HepG2 (cell line): ENCODE data around the gene CBX2. TPM values are rescaled to one million over a fixed set of nuclear protein-coding genes. Genes with fewer than 3 reads are reported as not detected.

Source experiments
- AGO2 ChIP-seq: fragments of 200-400 bp; formaldehyde crosslinking; optimal IDR thresholded peaks from 2 replicates; pipeline ENCODE3; 2017; ENCODE audit warnings: mild to moderate bottlenecking, low read depth, low read length, moderate library complexity
- ATF7-NPFF ChIP-seq: sonication (generic); formaldehyde crosslinking; IDR thresholded peaks from 2 replicates; pipeline ENCODE4 v1.8.1; 2023; ENCODE audit warnings: mild to moderate bottlenecking, low read depth, missing genetic modification reagents, moderate library complexity
- CC2D1A ChIP-seq: sonication (generic); formaldehyde crosslinking; IDR thresholded peaks from 2 replicates; pipeline ENCODE4 v1.8.1; 2023; ENCODE audit warnings: mild to moderate bottlenecking, missing genetic modification reagents
- CEBPG ChIP-seq: IDR thresholded peaks from 2 replicates; pipeline ENCODE4 v1.6.1; 2016
- FOXM1 ChIP-seq: sonication (generic); formaldehyde crosslinking; IDR thresholded peaks from 2 replicates; pipeline ENCODE4 v1.5.0; 2020; ENCODE audit warnings: missing genetic modification reagents
- HNF4A ChIP-seq: sonication (generic); formaldehyde crosslinking; IDR thresholded peaks from 2 replicates; pipeline ENCODE4 v1.4.0; 2020; ENCODE audit warnings: missing genetic modification reagents
- MBNL3 ChIP-seq: fragments of 250-450 bp; sonication (Bioruptor Pico); conservative IDR thresholded peaks from 2 replicates; pipeline ENCODE4 v1.8.0; 2022; ENCODE audit warnings: mild to moderate bottlenecking, inconsistent platforms
- MZF1 ChIP-seq: sonication (generic); formaldehyde crosslinking; IDR thresholded peaks from 2 replicates; pipeline ENCODE4 v1.8.1; 2023; ENCODE audit warnings: mild to moderate bottlenecking, missing genetic modification reagents, borderline replicate concordance
- NAIF1 ChIP-seq: sonication (generic); formaldehyde crosslinking; IDR thresholded peaks from 2 replicates; pipeline ENCODE4 v1.5.0; 2020; ENCODE audit warnings: mild to moderate bottlenecking, missing genetic modification reagents, borderline replicate concordance
- PHF8 ChIP-seq: sonication (generic); formaldehyde crosslinking; IDR thresholded peaks from 2 replicates; pipeline ENCODE4 v1.5.0; 2020; ENCODE audit warnings: missing genetic modification reagents
- PLRG1 ChIP-seq: fragments of 450-650 bp; conservative IDR thresholded peaks from 2 replicates; pipeline ENCODE4 v1.6.1; 2016
- TBP ChIP-seq: sonication (generic); formaldehyde crosslinking; IDR thresholded peaks from 2 replicates; pipeline ENCODE4 v1.5.0; 2020; ENCODE audit warnings: missing genetic modification reagents
- TCF7L2 ChIP-seq: IDR thresholded peaks from 2 replicates; pipeline ENCODE4 v1.6.1; 2011; ENCODE audit warnings: mild to moderate bottlenecking, low read depth, low read length, moderate library complexity
- TMF1 ChIP-seq: sonication (generic); formaldehyde crosslinking; IDR thresholded peaks from 2 replicates; pipeline ENCODE4 v1.8.1; 2022; ENCODE audit warnings: low read depth, missing genetic modification reagents
- ZFYVE20 ChIP-seq: sonication (generic); formaldehyde crosslinking; IDR thresholded peaks from 2 replicates; pipeline ENCODE4 v1.8.0; 2023; ENCODE audit warnings: low read depth, mild to moderate bottlenecking, moderate library complexity, missing genetic modification reagents, borderline replicate concordance
- ZMAT3 ChIP-seq: sonication (generic); formaldehyde crosslinking; conservative IDR thresholded peaks from 2 replicates; pipeline ENCODE4 v1.7.0; 2021; ENCODE audit warnings: missing genetic modification reagents
- ZNF253 ChIP-seq: sonication (generic); formaldehyde crosslinking; IDR thresholded peaks from 2 replicates; pipeline ENCODE4 v1.8.0; 2022; ENCODE audit warnings: mild to moderate bottlenecking, missing genetic modification reagents, borderline replicate concordance
- ZNF3 ChIP-seq: IDR thresholded peaks from 2 replicates; pipeline ENCODE4 v1.7.0; 2017; ENCODE audit warnings: inconsistent platforms
- ZNF510 ChIP-seq: sonication (generic); formaldehyde crosslinking; IDR thresholded peaks from 2 replicates; pipeline ENCODE4 v1.4.0; 2020; ENCODE audit warnings: low read depth, mild to moderate bottlenecking, missing genetic modification reagents
- ZNF616 ChIP-seq: sonication (generic); formaldehyde crosslinking; IDR thresholded peaks from 2 replicates; pipeline ENCODE4 v1.5.0; 2020; ENCODE audit warnings: low read depth, mild to moderate bottlenecking, missing genetic modification reagents
- ZNF839 ChIP-seq: sonication (generic); formaldehyde crosslinking; IDR thresholded peaks from 2 replicates; pipeline ENCODE4 v1.4.0; 2020; ENCODE audit warnings: missing genetic modification reagents, mild to moderate bottlenecking, borderline replicate concordance
- polyA plus RNA-seq, 8 experiments: library from polyadenylated mRNA; depleted of rRNA in 3 of 8; stranded (reverse) in 7 of 8; unstranded in 1 of 8; fragments of >200 nt; fragmentation: Illumina TruSeq in 4 of 8; extraction: Trizol in 4 of 8; gene quantifications; 2 replicates each; pipeline versions ENCODE4 v1.2.1 to v1.2.3, GENCODE V29; 2011 to 2016; ENCODE audit warnings: low read depth in 4 of 8, missing spikeins in 1 of 8, mixed read lengths in 1 of 8; ENCODE audit not compliant: insufficient read depth in 1 of 8
- total RNA-seq, 5 experiments: library from RNA; depleted of rRNA; stranded (reverse); fragments of >200 nt; fragmentation: Illumina TruSeq; extraction: Trizol; gene quantifications; 2 replicates each; pipeline ENCODE4 v1.2.3, GENCODE V29; 2016; ENCODE audit warnings: low read depth in 1 of 5
- TF ChIP-seq, protein P1 (sequence below): sonication (generic); formaldehyde crosslinking; IDR thresholded peaks from 2 replicates; pipeline ENCODE4 v1.4.0; 2020; ENCODE audit warnings: missing genetic modification reagents
- TF ChIP-seq, protein P2 (sequence below): sonication (generic); formaldehyde crosslinking; IDR thresholded peaks from 2 replicates; pipeline ENCODE4 v1.4.0; 2020; ENCODE audit warnings: missing genetic modification reagents
- TF ChIP-seq, protein P3 (sequence below): sonication (generic); formaldehyde crosslinking; IDR thresholded peaks from 2 replicates; pipeline ENCODE4 v1.4.0; 2020; ENCODE audit warnings: missing genetic modification reagents

Gene CBX2
- total and polyA plus RNA-seq, 2 of the 13 experiments (the other 11 are each of a cell fraction or from before 2014, with no cell fraction given): 14.5 to 31.1 TPM

DNA sequence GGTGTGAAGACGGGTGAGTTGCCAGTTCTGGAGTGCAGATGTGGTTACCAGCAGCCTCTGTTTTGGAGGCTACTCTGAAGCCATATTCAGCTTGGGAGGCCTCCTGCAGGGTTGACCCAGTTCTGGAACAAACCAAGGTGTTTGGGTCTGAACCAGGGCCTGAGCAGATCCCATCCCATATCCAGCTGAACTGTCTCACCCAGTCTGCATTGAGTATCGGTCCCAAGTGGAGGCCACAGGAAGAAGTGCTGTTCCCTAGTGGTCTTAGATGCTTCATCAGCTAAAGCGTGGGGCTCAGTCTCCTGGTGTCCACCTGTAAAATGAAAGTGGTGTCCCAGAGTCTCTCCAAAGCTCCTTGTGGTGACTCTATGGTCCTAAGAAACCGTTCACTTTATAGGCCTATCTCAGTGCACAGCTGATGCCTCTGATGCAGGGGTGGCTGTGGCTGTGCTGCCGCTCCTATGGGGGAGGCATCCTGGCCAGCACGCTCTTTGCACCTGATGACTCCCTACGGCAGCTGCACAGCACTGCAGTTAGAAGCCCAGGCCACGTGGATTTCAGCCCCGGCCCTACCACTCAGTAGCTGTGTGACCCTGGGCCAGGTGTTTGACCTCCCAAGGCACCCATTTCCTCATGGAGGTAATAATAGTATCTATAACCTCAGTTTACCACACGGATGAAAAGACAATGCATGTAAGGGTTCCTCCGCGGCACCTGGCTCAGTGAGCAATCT lies 40.2 kb downstream of the CBX2 start (continued):
- no peak for TF ChIP-seq CEBPG (CRISPR knock-in tag)
- no peak for TF ChIP-seq TMF1 (CRISPR knock-in tag)
- TF ChIP-seq ZNF616: no peak
- TF ChIP-seq, protein P1, sequence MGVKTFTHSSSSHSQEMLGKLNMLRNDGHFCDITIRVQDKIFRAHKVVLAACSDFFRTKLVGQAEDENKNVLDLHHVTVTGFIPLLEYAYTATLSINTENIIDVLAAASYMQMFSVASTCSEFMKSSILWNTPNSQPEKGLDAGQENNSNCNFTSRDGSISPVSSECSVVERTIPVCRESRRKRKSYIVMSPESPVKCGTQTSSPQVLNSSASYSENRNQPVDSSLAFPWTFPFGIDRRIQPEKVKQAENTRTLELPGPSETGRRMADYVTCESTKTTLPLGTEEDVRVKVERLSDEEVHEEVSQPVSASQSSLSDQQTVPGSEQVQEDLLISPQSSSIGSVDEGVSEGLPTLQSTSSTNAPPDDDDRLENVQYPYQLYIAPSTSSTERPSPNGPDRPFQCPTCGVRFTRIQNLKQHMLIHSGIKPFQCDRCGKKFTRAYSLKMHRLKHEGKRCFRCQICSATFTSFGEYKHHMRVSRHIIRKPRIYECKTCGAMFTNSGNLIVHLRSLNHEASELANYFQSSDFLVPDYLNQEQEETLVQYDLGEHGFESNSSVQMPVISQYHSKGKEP (CRISPR knock-in tag): no peak
- TF ChIP-seq ZNF3: no peak
- TF ChIP-seq MBNL3 (CRISPR knock-in tag): no peak
- no peak for TF ChIP-seq TBP
- TF ChIP-seq, protein P2, sequence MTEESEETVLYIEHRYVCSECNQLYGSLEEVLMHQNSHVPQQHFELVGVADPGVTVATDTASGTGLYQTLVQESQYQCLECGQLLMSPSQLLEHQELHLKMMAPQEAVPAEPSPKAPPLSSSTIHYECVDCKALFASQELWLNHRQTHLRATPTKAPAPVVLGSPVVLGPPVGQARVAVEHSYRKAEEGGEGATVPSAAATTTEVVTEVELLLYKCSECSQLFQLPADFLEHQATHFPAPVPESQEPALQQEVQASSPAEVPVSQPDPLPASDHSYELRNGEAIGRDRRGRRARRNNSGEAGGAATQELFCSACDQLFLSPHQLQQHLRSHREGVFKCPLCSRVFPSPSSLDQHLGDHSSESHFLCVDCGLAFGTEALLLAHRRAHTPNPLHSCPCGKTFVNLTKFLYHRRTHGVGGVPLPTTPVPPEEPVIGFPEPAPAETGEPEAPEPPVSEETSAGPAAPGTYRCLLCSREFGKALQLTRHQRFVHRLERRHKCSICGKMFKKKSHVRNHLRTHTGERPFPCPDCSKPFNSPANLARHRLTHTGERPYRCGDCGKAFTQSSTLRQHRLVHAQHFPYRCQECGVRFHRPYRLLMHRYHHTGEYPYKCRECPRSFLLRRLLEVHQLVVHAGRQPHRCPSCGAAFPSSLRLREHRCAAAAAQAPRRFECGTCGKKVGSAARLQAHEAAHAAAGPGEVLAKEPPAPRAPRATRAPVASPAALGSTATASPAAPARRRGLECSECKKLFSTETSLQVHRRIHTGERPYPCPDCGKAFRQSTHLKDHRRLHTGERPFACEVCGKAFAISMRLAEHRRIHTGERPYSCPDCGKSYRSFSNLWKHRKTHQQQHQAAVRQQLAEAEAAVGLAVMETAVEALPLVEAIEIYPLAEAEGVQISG (CRISPR knock-in tag): 0 out of 2 replicates have a peak, but pooled peaks have one; percentile 19
- no peak for TF ChIP-seq PHF8
- TF ChIP-seq FOXM1 (CRISPR knock-in tag): no peak
- no peak for TF ChIP-seq PLRG1
- no peak for TF ChIP-seq ZNF510 (CRISPR knock-in tag)
- TF ChIP-seq ZNF839: no peak; the same call in 1 of the 2 replicates
- TF ChIP-seq AGO2: no peak
- TF ChIP-seq ZFYVE20 (CRISPR knock-in tag): no peak
- no peak for TF ChIP-seq CC2D1A (CRISPR knock-in tag)
- peak; percentile 43; the same call in 1 of the 2 replicates for TF ChIP-seq ZMAT3 (CRISPR knock-in tag)
- TF ChIP-seq, protein P3, sequence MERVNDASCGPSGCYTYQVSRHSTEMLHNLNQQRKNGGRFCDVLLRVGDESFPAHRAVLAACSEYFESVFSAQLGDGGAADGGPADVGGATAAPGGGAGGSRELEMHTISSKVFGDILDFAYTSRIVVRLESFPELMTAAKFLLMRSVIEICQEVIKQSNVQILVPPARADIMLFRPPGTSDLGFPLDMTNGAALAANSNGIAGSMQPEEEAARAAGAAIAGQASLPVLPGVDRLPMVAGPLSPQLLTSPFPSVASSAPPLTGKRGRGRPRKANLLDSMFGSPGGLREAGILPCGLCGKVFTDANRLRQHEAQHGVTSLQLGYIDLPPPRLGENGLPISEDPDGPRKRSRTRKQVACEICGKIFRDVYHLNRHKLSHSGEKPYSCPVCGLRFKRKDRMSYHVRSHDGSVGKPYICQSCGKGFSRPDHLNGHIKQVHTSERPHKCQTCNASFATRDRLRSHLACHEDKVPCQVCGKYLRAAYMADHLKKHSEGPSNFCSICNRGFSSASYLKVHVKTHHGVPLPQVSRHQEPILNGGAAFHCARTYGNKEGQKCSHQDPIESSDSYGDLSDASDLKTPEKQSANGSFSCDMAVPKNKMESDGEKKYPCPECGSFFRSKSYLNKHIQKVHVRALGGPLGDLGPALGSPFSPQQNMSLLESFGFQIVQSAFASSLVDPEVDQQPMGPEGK (CRISPR knock-in tag): peak; percentile 57; the same call in 1 of the 2 replicates
- TF ChIP-seq NAIF1: no peak
- no peak for TF ChIP-seq TCF7L2
- TF ChIP-seq HNF4A: peak; percentile 73
- TF ChIP-seq ATF7-NPFF (CRISPR knock-in tag): no peak
- TF ChIP-seq ZNF253 (CRISPR knock-in tag): no peak
- TF ChIP-seq MZF1 (CRISPR knock-in tag): no peak
